ENCODE measurements around the gene NOXRED1.
A peak's percentile ranks its signal among the peaks of the same experiment; 100 is the strongest.

The NOXRED1 gene

DNA sequence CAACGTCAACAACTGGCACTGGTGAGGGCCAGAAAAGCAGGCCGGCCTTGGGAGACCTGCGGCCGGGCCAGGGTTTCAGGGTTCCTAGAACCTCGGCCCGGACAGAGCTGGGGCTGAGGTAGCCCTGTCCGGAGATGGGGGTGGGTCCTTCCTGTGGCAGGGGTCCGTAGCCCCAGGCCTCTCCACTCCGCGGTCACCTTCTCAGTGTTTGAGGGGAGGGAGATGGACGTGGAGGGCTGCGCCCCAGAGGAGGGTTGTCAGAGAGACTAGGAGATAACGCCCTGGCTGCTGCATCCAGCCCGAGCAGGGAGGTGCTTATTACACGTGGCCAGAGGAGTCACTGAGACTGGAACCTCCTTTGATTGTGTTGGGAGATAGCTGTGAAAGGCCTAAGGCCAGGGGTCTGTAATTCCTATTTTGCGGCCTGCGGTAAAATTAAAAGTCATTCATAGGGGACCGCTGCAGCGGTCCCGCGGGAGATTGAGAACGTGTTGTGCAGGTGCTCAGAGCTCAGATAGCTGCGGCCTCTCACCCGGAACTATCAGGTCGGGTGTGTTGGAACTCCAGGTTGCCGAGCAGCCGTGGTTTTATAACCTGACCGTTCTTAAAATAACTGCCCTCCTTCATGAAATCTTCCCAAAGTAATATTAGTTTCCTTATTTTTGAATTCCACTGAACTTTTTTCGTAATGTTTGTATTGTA is 35.1 kb upstream of the NOXRED1 start:
- DNase-seq (ENCODE audit: low read depth), result peak; percentile 49
- peak overlapping the region; percentile 77 for H3K4me3 ChIP-seq (ENCODE audit: low read depth, low read length)
- TF ChIP-seq, protein P1, sequence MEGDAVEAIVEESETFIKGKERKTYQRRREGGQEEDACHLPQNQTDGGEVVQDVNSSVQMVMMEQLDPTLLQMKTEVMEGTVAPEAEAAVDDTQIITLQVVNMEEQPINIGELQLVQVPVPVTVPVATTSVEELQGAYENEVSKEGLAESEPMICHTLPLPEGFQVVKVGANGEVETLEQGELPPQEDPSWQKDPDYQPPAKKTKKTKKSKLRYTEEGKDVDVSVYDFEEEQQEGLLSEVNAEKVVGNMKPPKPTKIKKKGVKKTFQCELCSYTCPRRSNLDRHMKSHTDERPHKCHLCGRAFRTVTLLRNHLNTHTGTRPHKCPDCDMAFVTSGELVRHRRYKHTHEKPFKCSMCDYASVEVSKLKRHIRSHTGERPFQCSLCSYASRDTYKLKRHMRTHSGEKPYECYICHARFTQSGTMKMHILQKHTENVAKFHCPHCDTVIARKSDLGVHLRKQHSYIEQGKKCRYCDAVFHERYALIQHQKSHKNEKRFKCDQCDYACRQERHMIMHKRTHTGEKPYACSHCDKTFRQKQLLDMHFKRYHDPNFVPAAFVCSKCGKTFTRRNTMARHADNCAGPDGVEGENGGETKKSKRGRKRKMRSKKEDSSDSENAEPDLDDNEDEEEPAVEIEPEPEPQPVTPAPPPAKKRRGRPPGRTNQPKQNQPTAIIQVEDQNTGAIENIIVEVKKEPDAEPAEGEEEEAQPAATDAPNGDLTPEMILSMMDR (IDR thresholded peaks at IDR 0.05; ENCODE audit: insufficient read depth, low read depth, low read length, missing control alignments), result no peak

DNA sequence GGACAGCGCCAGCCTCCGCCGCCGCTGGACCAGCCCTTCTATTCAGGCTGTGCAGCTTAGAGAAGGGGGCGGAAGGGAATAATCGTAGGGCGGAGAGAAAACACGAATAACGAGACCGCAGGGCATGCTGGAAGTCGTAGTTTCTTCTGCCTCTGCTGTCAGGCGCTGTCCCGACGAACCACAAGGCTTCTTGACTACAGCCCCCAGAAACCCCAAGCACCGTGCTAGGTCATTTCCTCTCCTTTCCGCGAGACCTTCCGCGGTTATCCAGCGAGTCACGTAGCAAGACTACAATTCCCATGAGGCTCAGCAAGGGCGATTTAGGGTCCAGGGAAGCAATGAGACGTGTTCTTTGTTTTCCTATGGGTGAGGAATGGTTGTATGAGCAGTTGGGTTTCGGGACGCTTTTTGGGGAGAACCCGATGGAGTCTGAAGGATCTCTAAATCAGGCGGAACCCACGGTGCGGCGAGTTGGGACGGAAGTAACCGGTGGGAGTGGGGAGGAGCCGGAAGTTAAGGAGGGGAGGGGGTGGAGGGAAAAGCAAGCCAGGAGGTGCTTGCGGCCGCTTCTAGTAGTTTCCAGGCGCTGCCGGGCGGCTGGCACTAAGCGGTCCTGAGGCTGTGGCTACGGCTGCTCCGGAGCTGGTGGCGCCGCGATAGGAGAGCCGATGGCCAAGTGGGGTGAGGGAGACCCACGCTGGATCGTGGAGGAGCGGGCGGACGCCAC is 34.4 kb upstream of the NOXRED1 start, which contains the start of the genes AHSA1 and VIPAS39:
Gene AHSA1 (plus strand): TSS at position 572 of the 727 bp plus-strand sequence. CDS start 97 bp downstream, at position 669.
Gene VIPAS39 (minus strand): TSS at position 80 of the 727 bp plus-strand sequence. CDS start 3,499 bp downstream, outside the sequence.
- peak within 1 kb of the TSS; percentile 77 for H3K4me3 ChIP-seq (ENCODE audit: low read depth, low read length)
- TF ChIP-seq, protein P1 (IDR thresholded peaks at IDR 0.05; ENCODE audit: insufficient read depth, low read depth, low read length, missing control alignments), result no peak
- peak; percentile 99 for DNase-seq (ENCODE audit: low read depth)

DNA sequence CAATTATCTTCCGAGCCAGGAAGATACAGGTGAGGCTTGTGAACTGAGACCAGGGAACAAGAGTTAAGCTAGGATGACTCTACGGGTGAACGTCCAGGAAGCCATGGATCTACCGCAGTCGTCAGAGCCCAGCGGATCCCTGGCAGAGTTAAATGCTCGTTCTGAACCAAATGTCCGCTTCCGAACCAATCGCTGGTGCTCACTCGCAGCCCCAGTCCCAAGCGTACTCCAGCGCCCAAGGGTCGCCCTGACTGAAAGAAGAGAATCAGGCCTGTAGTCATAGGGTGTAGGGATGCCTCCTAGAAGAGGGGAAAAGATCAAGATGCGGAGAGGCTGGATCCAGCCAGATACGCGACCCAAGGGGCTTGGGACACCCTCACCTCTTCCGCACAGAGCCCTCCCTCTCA is 33.8 kb upstream of the NOXRED1 start:
- peak overlapping the region; percentile 77 for H3K4me3 ChIP-seq (ENCODE audit: low read depth, low read length)
- TF ChIP-seq, protein P1 (IDR thresholded peaks at IDR 0.05; ENCODE audit: insufficient read depth, low read depth, low read length, missing control alignments), result no peak
- DNase-seq (ENCODE audit: low read depth), result no peak

DNA sequence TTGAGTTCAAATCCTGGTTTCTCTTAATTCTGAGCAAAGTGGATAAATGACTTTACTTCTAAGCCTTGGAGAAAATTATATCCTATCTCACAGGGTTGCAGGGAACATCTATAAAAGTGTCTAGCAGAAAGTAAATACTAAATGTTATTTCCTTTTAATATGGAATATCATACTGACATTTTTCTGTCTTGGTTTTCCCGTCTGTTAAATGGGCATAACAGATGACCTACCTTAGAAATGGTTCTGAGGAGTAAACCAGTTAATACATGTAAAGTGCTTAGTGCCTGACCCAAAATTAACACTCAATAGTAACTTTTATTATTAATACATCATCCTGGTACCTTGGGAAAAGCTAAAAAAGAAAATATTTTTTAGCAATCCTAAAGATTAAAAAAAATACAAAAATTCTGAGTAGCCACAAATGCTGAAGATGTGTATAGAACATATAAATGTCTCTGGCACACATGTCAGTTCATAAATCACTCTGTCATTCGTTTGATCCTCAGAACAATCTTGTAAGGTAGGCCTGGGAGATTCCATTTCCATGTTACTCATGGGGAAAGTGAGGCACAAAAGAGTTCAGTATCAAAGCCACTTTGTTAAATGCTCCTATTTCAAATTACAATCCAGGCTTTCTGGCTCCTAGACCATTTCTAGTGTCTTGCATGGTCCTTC is 32.8 kb upstream of the NOXRED1 start:
- H3K4me3 ChIP-seq (ENCODE audit: low read depth, low read length), result peak overlapping the region; percentile 77
- TF ChIP-seq, protein P1 (IDR thresholded peaks at IDR 0.05; ENCODE audit: insufficient read depth, low read depth, low read length, missing control alignments), result no peak
- no peak for DNase-seq (ENCODE audit: low read depth)

DNA sequence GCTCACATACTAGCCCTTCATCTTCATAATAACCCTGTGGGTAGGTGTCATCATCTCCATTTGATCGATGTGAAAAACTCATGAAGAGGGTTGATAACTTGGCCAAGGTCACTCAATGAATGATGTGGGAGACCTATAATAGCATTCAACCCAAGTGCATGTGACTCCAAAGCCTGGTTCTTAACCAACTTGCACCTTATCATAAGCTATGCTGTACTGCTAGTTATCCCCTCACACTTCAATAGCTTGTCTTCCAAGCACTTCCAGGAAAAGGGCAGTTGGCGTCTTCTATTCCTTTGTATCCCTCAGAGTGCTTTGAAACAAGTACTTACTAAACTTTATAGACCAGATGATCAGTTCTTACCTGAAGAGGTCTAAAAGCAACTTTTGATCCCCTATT is 18.9 kb upstream of the NOXRED1 start:
- TF ChIP-seq, protein P1 (IDR thresholded peaks at IDR 0.05; ENCODE audit: insufficient read depth, low read depth, low read length, missing control alignments), result no peak
- DNase-seq (ENCODE audit: low read depth), result no peak
- H3K4me3 ChIP-seq (ENCODE audit: low read depth, low read length), result no peak overlapping the region

DNA sequence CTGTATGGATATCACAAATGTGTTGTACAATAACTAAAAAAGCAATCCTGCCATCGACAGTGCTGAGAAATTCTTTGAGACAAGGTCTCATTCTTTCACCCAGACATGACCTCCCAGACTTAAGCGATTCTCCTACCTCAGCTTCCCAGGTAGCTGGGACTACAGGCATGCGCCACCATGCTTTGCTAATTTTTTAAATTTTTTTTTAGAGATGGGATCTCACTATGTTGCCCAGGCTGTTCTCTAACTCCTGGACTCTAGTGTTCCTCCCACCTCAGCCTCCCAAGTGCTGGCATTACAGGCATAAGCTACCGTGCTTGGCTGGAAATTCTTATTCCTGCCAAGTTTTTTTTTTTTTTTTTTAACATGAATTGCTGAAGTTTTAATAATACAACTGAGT is 16.5 kb upstream of the NOXRED1 start:
- DNase-seq (ENCODE audit: low read depth), result no peak
- H3K4me3 ChIP-seq (ENCODE audit: low read depth, low read length), result no peak overlapping the region
- TF ChIP-seq, protein P1 (IDR thresholded peaks at IDR 0.05; ENCODE audit: insufficient read depth, low read depth, low read length, missing control alignments), result no peak
